K562 (cell line): Measurements from ENCODE around the gene PODN. TPM values are rescaled to one million over a fixed set of nuclear protein-coding genes. Genes with fewer than 3 reads are reported as not detected.
A peak's percentile ranks its signal among the peaks of the same experiment; 100 is the strongest.

Experiments
- ATF1 ChIP-seq, 2 experiments: fragments of 450-650 bp in 1 of 2; IDR thresholded peaks; 2 replicates each; pipeline ENCODE4 v1.6.1; 2016; ENCODE audit warnings: missing compliant biosample characterization in 1 of 2, missing genetic modification characterization in 1 of 2
- C11orf30 ChIP-seq: fragments of 450-650 bp; IDR thresholded peaks from 2 replicates; pipeline ENCODE4 v1.6.1; 2016; ENCODE audit warnings: low read depth, mild to moderate bottlenecking
- MYNN ChIP-seq, 2 experiments: sonication (generic); formaldehyde crosslinking in 1 of 2; IDR thresholded peaks; 2 replicates each; pipeline versions ENCODE4 v1.5.0 to v1.6.1; 2016 to 2020; ENCODE audit warnings: antibody characterized with exemption in 1 of 2, missing genetic modification reagents in 1 of 2
- polyA plus RNA-seq, 8 experiments: library from polyadenylated mRNA; depleted of rRNA in 4 of 8; stranded (reverse) in 5 of 8; unstranded in 3 of 8; fragments of >200 nt; fragmentation: Nextera tagmentation in 2 of 8; fragmentation: Illumina TruSeq in 1 of 8; extraction: Ambion mirVana in 2 of 8; extraction: Trizol in 1 of 8; gene quantifications; 2 replicates each; pipeline versions ENCODE4 v1.2.1 to v1.2.3, GENCODE V29; 2011 to 2014; ENCODE audit warnings: inconsistent platforms in 1 of 8, missing spikeins in 1 of 8
- total RNA-seq, 7 experiments: library from RNA; depleted of rRNA in 6 of 7; stranded (reverse); fragments of >200 nt in 6 of 7; fragmentation: Illumina TruSeq in 2 of 7; extraction: Trizol in 2 of 7; gene quantifications; 2 replicates each; pipeline versions ENCODE4 v1.2.1 to v1.2.3, GENCODE V29; 2011 to 2021; ENCODE audit warnings: low replicate concordance in 1 of 7
- TF ChIP-seq, protein P1 (sequence below): fragments of 200-600 bp; sonication (generic); IDR thresholded peaks from one replicate; pipeline ENCODE4 v1.6.1; 2012; ENCODE audit warnings: mild to moderate bottlenecking, low read depth, low read length, inconsistent platforms
- TF ChIP-seq, protein P2 (sequence below): fragments of 450-650 bp; IDR thresholded peaks from 2 replicates; pipeline ENCODE4 v1.6.1; 2016
- TF ChIP-seq, protein P3 (sequence below), 3 experiments: fragments of 200-800 bp in 1 of 3; fragments of 250-450 bp in 1 of 3; fragments of 450-650 bp in 1 of 3; sonication (Bioruptor Pico) in 1 of 3; sonication (Bioruptor generic) in 1 of 3; formaldehyde crosslinking in 1 of 3; IDR thresholded peaks; 2 replicates each; pipeline versions ENCODE4 v1.6.1 to v1.8.0; 2016 to 2022; ENCODE audit warnings: mild to moderate bottlenecking in 2 of 3, missing genetic modification characterization in 2 of 3, missing compliant biosample characterization in 1 of 3, moderate library complexity in 1 of 3
- TF ChIP-seq, protein P4 (sequence below): fragments of 250-450 bp; sonication (Bioruptor Pico); IDR thresholded peaks from 2 replicates; pipeline ENCODE4 v1.8.0; 2021; ENCODE audit warnings: moderate library complexity, mild to moderate bottlenecking, inconsistent platforms

The PODN gene
- total and polyA plus RNA-seq, 9 of the 15 experiments (the other 6 are each of a cell fraction or from before 2014, with no cell fraction given) = not detected

DNA sequence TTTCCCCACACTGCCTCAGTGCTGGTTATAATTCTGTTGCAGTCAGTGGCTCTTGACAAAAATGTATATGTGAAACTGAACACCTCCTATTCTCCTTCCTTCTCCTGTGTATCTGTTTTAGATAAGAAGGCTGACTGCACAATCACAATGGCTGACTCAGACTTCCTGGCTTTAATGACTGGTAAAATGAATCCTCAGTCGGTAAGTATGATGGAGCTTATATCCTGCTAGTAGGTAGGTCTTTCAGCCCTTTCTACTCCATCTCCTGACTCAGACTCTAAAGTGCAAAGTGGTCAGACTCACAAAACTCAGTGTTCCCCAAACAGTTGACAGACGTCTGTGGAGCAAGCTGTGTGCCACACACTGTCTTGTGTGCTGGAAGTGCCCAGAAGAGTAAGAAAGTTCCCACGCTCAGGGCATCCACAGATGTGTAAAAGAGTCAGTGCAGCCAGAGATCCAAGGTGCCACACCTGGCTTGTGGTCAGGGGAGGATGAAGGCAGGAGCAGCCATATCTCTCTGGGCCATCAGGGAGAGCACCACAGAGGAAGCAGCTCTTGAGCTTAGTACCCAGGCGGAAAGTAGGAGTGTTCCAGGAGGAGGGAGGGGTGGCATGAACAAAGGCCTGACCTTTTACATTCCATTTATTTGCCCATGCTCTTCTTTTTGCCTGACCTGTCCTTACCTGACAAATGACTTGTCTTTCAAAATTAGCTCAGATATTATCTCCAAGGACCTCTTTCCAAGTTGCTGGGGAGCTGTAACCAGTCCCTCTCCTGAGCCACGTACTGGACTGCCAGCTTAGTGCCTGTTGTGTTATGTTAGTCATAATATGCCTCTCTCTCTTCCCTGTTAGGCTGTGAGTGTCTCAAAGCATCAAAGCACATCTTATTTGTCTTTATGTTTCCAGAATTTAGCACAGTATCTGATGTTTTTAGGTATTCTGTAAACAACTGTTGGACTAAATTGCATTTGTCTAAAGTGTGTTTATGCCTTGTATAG lies 14.0 kb upstream of the PODN start (continued):
- TF ChIP-seq, protein P1, sequence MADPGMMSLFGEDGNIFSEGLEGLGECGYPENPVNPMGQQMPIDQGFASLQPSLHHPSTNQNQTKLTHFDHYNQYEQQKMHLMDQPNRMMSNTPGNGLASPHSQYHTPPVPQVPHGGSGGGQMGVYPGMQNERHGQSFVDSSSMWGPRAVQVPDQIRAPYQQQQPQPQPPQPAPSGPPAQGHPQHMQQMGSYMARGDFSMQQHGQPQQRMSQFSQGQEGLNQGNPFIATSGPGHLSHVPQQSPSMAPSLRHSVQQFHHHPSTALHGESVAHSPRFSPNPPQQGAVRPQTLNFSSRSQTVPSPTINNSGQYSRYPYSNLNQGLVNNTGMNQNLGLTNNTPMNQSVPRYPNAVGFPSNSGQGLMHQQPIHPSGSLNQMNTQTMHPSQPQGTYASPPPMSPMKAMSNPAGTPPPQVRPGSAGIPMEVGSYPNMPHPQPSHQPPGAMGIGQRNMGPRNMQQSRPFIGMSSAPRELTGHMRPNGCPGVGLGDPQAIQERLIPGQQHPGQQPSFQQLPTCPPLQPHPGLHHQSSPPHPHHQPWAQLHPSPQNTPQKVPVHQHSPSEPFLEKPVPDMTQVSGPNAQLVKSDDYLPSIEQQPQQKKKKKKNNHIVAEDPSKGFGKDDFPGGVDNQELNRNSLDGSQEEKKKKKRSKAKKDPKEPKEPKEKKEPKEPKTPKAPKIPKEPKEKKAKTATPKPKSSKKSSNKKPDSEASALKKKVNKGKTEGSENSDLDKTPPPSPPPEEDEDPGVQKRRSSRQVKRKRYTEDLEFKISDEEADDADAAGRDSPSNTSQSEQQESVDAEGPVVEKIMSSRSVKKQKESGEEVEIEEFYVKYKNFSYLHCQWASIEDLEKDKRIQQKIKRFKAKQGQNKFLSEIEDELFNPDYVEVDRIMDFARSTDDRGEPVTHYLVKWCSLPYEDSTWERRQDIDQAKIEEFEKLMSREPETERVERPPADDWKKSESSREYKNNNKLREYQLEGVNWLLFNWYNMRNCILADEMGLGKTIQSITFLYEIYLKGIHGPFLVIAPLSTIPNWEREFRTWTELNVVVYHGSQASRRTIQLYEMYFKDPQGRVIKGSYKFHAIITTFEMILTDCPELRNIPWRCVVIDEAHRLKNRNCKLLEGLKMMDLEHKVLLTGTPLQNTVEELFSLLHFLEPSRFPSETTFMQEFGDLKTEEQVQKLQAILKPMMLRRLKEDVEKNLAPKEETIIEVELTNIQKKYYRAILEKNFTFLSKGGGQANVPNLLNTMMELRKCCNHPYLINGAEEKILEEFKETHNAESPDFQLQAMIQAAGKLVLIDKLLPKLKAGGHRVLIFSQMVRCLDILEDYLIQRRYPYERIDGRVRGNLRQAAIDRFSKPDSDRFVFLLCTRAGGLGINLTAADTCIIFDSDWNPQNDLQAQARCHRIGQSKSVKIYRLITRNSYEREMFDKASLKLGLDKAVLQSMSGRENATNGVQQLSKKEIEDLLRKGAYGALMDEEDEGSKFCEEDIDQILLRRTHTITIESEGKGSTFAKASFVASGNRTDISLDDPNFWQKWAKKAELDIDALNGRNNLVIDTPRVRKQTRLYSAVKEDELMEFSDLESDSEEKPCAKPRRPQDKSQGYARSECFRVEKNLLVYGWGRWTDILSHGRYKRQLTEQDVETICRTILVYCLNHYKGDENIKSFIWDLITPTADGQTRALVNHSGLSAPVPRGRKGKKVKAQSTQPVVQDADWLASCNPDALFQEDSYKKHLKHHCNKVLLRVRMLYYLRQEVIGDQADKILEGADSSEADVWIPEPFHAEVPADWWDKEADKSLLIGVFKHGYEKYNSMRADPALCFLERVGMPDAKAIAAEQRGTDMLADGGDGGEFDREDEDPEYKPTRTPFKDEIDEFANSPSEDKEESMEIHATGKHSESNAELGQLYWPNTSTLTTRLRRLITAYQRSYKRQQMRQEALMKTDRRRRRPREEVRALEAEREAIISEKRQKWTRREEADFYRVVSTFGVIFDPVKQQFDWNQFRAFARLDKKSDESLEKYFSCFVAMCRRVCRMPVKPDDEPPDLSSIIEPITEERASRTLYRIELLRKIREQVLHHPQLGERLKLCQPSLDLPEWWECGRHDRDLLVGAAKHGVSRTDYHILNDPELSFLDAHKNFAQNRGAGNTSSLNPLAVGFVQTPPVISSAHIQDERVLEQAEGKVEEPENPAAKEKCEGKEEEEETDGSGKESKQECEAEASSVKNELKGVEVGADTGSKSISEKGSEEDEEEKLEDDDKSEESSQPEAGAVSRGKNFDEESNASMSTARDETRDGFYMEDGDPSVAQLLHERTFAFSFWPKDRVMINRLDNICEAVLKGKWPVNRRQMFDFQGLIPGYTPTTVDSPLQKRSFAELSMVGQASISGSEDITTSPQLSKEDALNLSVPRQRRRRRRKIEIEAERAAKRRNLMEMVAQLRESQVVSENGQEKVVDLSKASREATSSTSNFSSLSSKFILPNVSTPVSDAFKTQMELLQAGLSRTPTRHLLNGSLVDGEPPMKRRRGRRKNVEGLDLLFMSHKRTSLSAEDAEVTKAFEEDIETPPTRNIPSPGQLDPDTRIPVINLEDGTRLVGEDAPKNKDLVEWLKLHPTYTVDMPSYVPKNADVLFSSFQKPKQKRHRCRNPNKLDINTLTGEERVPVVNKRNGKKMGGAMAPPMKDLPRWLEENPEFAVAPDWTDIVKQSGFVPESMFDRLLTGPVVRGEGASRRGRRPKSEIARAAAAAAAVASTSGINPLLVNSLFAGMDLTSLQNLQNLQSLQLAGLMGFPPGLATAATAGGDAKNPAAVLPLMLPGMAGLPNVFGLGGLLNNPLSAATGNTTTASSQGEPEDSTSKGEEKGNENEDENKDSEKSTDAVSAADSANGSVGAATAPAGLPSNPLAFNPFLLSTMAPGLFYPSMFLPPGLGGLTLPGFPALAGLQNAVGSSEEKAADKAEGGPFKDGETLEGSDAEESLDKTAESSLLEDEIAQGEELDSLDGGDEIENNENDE = no peak
- TF ChIP-seq, protein P2, sequence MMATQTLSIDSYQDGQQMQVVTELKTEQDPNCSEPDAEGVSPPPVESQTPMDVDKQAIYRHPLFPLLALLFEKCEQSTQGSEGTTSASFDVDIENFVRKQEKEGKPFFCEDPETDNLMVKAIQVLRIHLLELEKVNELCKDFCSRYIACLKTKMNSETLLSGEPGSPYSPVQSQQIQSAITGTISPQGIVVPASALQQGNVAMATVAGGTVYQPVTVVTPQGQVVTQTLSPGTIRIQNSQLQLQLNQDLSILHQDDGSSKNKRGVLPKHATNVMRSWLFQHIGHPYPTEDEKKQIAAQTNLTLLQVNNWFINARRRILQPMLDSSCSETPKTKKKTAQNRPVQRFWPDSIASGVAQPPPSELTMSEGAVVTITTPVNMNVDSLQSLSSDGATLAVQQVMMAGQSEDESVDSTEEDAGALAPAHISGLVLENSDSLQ = no peak
- TF ChIP-seq ATF1 (CRISPR knock-in tag; IDR thresholded peaks at IDR 0.05) (no peak), ATF1 (tag; IDR thresholded peaks at IDR 0.05) (0 out of 2 replicates have a peak, but pooled peaks have one; percentile 11), MYNN (IDR thresholded peaks at IDR 0.05) (no peak), MYNN (CRISPR knock-in tag; IDR thresholded peaks at IDR 0.05) (no peak), C11orf30 (peak; percentile 86)
- TF ChIP-seq, protein P3, sequence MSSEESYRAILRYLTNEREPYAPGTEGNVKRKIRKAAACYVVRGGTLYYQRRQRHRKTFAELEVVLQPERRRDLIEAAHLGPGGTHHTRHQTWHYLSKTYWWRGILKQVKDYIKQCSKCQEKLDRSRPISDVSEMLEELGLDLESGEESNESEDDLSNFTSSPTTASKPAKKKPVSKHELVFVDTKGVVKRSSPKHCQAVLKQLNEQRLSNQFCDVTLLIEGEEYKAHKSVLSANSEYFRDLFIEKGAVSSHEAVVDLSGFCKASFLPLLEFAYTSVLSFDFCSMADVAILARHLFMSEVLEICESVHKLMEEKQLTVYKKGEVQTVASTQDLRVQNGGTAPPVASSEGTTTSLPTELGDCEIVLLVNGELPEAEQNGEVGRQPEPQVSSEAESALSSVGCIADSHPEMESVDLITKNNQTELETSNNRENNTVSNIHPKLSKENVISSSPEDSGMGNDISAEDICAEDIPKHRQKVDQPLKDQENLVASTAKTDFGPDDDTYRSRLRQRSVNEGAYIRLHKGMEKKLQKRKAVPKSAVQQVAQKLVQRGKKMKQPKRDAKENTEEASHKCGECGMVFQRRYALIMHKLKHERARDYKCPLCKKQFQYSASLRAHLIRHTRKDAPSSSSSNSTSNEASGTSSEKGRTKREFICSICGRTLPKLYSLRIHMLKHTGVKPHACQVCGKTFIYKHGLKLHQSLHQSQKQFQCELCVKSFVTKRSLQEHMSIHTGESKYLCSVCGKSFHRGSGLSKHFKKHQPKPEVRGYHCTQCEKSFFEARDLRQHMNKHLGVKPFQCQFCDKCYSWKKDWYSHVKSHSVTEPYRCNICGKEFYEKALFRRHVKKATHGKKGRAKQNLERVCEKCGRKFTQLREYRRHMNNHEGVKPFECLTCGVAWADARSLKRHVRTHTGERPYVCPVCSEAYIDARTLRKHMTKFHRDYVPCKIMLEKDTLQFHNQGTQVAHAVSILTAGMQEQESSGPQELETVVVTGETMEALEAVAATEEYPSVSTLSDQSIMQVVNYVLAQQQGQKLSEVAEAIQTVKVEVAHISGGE (CRISPR knock-in tag; IDR thresholded peaks at IDR 0.05) = no peak
- TF ChIP-seq, protein P4, sequence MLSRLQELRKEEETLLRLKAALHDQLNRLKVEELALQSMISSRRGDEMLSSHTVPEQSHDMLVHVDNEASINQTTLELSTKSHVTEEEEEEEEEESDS (CRISPR knock-in tag) = no peak
